ENCODE data around the gene LPCAT2.

- no peak for TF ChIP-seq ZNF8 (CRISPR knock-in tag; IDR thresholded peaks at IDR 0.05)
- no peak for TF ChIP-seq PPARA (CRISPR knock-in tag; IDR thresholded peaks at IDR 0.05; ENCODE audit: borderline replicate concordance)
- TF ChIP-seq CREB5 (CRISPR knock-in tag; IDR thresholded peaks at IDR 0.05; ENCODE audit: low read depth): no peak
- TF ChIP-seq ZNF70 (CRISPR knock-in tag; IDR thresholded peaks at IDR 0.05): no peak
- TF ChIP-seq PATZ1 (CRISPR knock-in tag; IDR thresholded peaks at IDR 0.05; ENCODE audit: borderline replicate concordance): no peak
- TF ChIP-seq BACH2 (CRISPR knock-in tag; IDR thresholded peaks at IDR 0.05; ENCODE audit: borderline replicate concordance): no peak
- TF ChIP-seq ZFP30 (CRISPR knock-in tag; IDR thresholded peaks at IDR 0.05): no peak
- TF ChIP-seq RARB (CRISPR knock-in tag; IDR thresholded peaks at IDR 0.05): no peak
- no peak for TF ChIP-seq ISL1 (CRISPR knock-in tag; IDR thresholded peaks at IDR 0.05)
- TF ChIP-seq CSDC2 (CRISPR knock-in tag; IDR thresholded peaks at IDR 0.05): no peak
- TF ChIP-seq TSHZ2 (CRISPR knock-in tag; IDR thresholded peaks at IDR 0.05): no peak
These were observed 25.9 kb downstream of the LPCAT2 start for GRCh38 chr16:55534756-55535155.
